ENCODE data around the gene ZBTB47.

Gene ZBTB47

GRCh38 chr3:42653560-42654330, at the start of gene ZBTB47:
TSS of gene ZBTB47 (plus strand) at chr3:42653697. CDS start at chr3:42658356, 4,659 bp downstream.
- TF ChIP-seq CTCF (IDR thresholded peaks at IDR 0.05; ENCODE audit: extremely low read depth, insufficient read depth, missing control alignments) = no peak
- in situ Hi-C loops (cut with MboI; ENCODE audit: low pct_unique_long_range_greater_than_20kb, low sequenced_read_pairs, unreplicated experiment) = no loop called here
- peak; percentile 54 for DNase-seq (ENCODE audit: low spot score)

DNA sequence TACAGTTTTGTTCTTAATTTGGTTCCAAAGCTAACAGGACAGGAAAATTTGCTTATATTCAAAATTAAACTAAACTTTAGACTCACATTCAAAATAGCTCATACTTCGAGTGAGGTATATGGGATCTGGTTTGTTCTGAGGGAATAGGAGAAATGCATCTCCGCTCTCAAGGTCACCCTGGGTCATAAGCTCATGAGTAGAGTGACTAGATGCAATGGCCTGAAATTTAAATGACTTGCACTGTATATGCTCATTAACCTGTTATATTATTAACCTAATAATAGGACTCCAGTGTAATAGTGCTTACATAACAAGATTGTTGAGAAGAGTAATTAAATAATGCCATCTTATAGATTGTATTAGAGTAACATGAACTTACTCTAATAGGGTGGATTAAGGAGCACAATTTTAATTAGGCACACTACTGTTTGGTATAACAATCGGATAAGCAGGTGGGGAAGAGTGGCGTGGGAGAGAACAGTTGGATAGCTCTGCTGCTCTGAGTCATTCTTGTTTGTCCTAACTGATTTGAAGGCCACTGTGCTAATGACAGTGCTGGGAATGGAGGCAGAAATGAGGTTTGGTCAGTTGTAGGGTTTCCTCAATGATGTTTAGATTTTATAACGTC, 47.8 kb upstream of the ZBTB47 start:
- no peak for DNase-seq (ENCODE audit: low spot score)
- in situ Hi-C loops (cut with MboI; ENCODE audit: low pct_unique_long_range_greater_than_20kb, low sequenced_read_pairs, unreplicated experiment) = no loop called here
- no peak for TF ChIP-seq CTCF (IDR thresholded peaks at IDR 0.05; ENCODE audit: extremely low read depth, insufficient read depth, missing control alignments)

- no peak for TF ChIP-seq CTCF (IDR thresholded peaks at IDR 0.05; ENCODE audit: extremely low read depth, insufficient read depth, missing control alignments)
- no peak for DNase-seq (ENCODE audit: low spot score)
- in situ Hi-C loops (cut with MboI; ENCODE audit: low pct_unique_long_range_greater_than_20kb, low sequenced_read_pairs, unreplicated experiment) = no loop called here
Measured at GRCh38 chr3:42608581-42608980, 44.9 kb upstream of the ZBTB47 start.

- in situ Hi-C loops (cut with MboI; ENCODE audit: low pct_unique_long_range_greater_than_20kb, low sequenced_read_pairs, unreplicated experiment) = no loop called here
- TF ChIP-seq CTCF (IDR thresholded peaks at IDR 0.05; ENCODE audit: extremely low read depth, insufficient read depth, missing control alignments) = no peak
- no peak for DNase-seq (ENCODE audit: low spot score)
Measured at GRCh38 chr3:42610976-42611375, 42.5 kb upstream of the ZBTB47 start.

DNA sequence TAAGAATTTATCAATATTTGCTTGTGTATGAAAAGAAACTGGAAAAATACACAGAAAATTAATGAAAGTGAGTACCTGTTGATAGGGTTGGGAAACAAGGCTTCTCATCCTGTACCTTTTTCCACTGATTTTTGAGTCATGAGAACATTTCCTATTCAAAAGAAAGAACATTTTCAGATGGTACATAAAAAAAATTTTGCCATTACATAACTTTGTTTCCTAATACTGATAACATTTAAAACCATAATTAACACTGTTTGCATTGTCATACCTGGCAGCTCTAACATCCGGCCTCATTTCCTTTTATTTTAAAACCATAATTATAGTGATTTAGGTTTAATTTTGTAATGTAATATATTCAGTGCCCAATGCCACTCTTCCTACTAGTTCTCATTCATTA, 41.3 kb upstream of the ZBTB47 start:
- in situ Hi-C loops (cut with MboI; ENCODE audit: low pct_unique_long_range_greater_than_20kb, low sequenced_read_pairs, unreplicated experiment) = no loop called here
- no peak for TF ChIP-seq CTCF (IDR thresholded peaks at IDR 0.05; ENCODE audit: extremely low read depth, insufficient read depth, missing control alignments)
- DNase-seq (ENCODE audit: low spot score) = no peak

DNA sequence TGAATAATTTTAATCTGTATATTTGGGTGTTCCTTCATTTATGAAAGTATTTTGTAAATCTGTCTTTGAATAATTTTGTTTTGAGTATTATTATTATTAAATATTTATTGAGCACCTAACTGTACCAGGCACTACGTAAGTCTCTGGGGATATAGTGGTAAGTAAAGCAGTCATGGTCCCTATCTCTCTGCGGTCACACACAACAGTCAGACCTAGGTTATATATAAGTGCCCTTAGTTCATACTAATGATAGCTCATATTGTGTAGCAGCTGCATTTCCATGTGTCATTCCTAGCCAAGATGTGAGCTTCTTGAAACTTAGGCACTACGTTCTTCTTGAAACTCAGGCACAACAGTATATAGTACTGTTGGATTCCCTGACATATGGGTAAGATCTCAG, 40.6 kb upstream of the ZBTB47 start:
- in situ Hi-C loops (cut with MboI; ENCODE audit: low pct_unique_long_range_greater_than_20kb, low sequenced_read_pairs, unreplicated experiment) = no loop called here
- DNase-seq (ENCODE audit: low spot score) = peak; percentile 12
- no peak for TF ChIP-seq CTCF (IDR thresholded peaks at IDR 0.05; ENCODE audit: extremely low read depth, insufficient read depth, missing control alignments)

Measured in GM13977 (cell line).